HCT116 (cell line): ENCODE results near the gene STAM2. TPM values are rescaled to one million over a fixed set of nuclear protein-coding genes. Genes with fewer than 3 reads are reported as not detected.

Experiments
- ATAC-seq: fragments of 200-7000 bp; cut with Tn5 transposase; 2 replicates; pipeline ENCODE4 v1.9.1; 2020; ENCODE audit warnings: mild to moderate bottlenecking, moderate library complexity
- BruUV-seq: library from RNA; stranded (reverse); fragments of 400-500 nt; replicated peaks from 2 replicates; lab custom pipeline; 2021; lab: Mats Ljungman, UMichigan
- CTCF ChIA-PET: fragments of 300-600 bp; sonication (Branson Sonifier 250); formaldehyde crosslinking; loops from one replicate; lab custom pipeline; 2021; ENCODE audit warnings: antibody characterized with exemption; lab: Charles Lee
- POLR2A ChIA-PET: fragments of 300-600, 350-600 bp; sonication (Branson Sonifier 250); formaldehyde crosslinking; loops from one replicate; lab custom pipeline; 2021; ENCODE audit warnings: antibody characterized with exemption; lab: Charles Lee
- RAD21 ChIA-PET, 2 experiments: fragments of 300-600 bp; sonication (Branson Sonifier 250); formaldehyde crosslinking; loops; one replicate each; lab custom pipeline; 2023; ENCODE audit warnings: low total read pairs in 2 of 2; ENCODE audit not compliant: uncharacterized antibody in 2 of 2, unreplicated experiment in 2 of 2, low non-redundant PET in 1 of 2; lab: Charles Lee
- DNase-seq: peaks from one replicate; pipeline ENCODE4 v3.0.0-alpha.2; 2010; ENCODE audit warnings: low read depth, low spot score
- H2AFZ ChIP-seq: fragments of 200-600 bp; shearing (Covaris generic), sonication (generic); 2 replicates; pipeline ENCODE4 v1.6.1; 2017; ENCODE audit warnings: low read depth, mixed run types, mixed read lengths, antibody characterized with exemption, low read length; ENCODE audit not compliant: poor library complexity, severe bottlenecking
- H3K27ac ChIP-seq: 2 replicates; pipeline ENCODE4 v1.5.1; 2012; ENCODE audit warnings: low read depth, low read length
- H3K27me3 ChIP-seq: fragments of 200-600 bp; sonication (generic); 2 replicates; pipeline ENCODE4 v1.6.1; 2016; ENCODE audit warnings: mixed run types, low read length, mixed read lengths; ENCODE audit not compliant: insufficient read depth
- H3K36me3 ChIP-seq, 2 experiments: fragments of 200-500 bp in 1 of 2; fragments of 200-600 bp in 1 of 2; sonication (Bioruptor generic) in 1 of 2; sonication (generic) in 1 of 2; 2 replicates each; pipeline versions ENCODE4 v1.5.1 to v1.6.1; 2014 to 2016; ENCODE audit warnings: low read length in 2 of 2, inconsistent platforms in 1 of 2, mixed read lengths in 1 of 2, mixed run types in 1 of 2; ENCODE audit not compliant: insufficient read depth in 2 of 2, control insufficient read depth in 1 of 2
- H3K4me1 ChIP-seq, 2 experiments: fragments of 200-600 bp in 1 of 2; sonication (generic) in 1 of 2; 2 replicates each; pipeline versions ENCODE4 v1.5.1 to v1.6.1; 2012 to 2017; ENCODE audit warnings: low read length in 2 of 2, inconsistent platforms in 1 of 2, mild to moderate bottlenecking in 1 of 2, mixed read lengths in 1 of 2, mixed run types in 1 of 2, moderate library complexity in 1 of 2; ENCODE audit not compliant: insufficient read depth in 2 of 2, control insufficient read depth in 1 of 2
- H3K4me2 ChIP-seq: fragments of 200-600 bp; sonication (generic); 2 replicates; pipeline ENCODE4 v1.6.1; 2017; ENCODE audit warnings: mixed run types, low read length, mixed read lengths
- H3K4me3 ChIP-seq, 2 experiments: fragments of 200-600 bp in 1 of 2; sonication (generic) in 1 of 2; replicated peaks in 1 of 2; 2 replicates each; pipeline ENCODE4 v1.5.1; 2011 to 2016; ENCODE audit warnings: low read length in 2 of 2, control low read depth in 1 of 2, low read depth in 1 of 2, mild to moderate bottlenecking in 1 of 2, mixed read lengths in 1 of 2, mixed run types in 1 of 2
- H3K79me2 ChIP-seq: fragments of 200-600 bp; sonication (generic); 2 replicates; pipeline ENCODE4 v1.6.1; 2017; ENCODE audit warnings: mild to moderate bottlenecking, mixed run types, low read length, moderate library complexity, mixed read lengths; ENCODE audit not compliant: insufficient read depth
- H3K9ac ChIP-seq: fragments of 200-600 bp; sonication (generic); 2 replicates; pipeline ENCODE4 v1.6.1; 2016; ENCODE audit warnings: low read length, mixed read lengths
- H3K9me2 ChIP-seq: fragments of 200-600 bp; sonication (generic), shearing (Covaris generic); 2 replicates; pipeline ENCODE4 v1.6.1; 2017; ENCODE audit warnings: mixed run types, mild to moderate bottlenecking, moderate library complexity; ENCODE audit not compliant: insufficient read depth
- H3K9me3 ChIP-seq, 2 experiments: fragments of 200-500 bp in 1 of 2; fragments of 200-600 bp in 1 of 2; sonication (Bioruptor generic) in 1 of 2; sonication (generic) in 1 of 2; 2 replicates each; pipeline ENCODE4 v1.6.1; 2014 to 2017; ENCODE audit warnings: low read length in 2 of 2, mixed read lengths in 2 of 2, inconsistent platforms in 1 of 2, low read depth in 1 of 2, mild to moderate bottlenecking in 1 of 2, mixed run types in 1 of 2, moderate library complexity in 1 of 2; ENCODE audit not compliant: control insufficient read depth in 1 of 2, insufficient read depth in 1 of 2
- H4K20me1 ChIP-seq: fragments of 200-600 bp; sonication (generic), shearing (Covaris generic); 2 replicates; pipeline ENCODE4 v1.6.1; 2017; ENCODE audit warnings: mixed run types, mild to moderate bottlenecking, moderate library complexity; ENCODE audit not compliant: insufficient read depth
- CBX3 ChIP-seq: IDR thresholded peaks from 2 replicates; pipeline ENCODE4 v1.6.1; 2012; ENCODE audit warnings: low read depth
- CEBPB ChIP-seq: IDR thresholded peaks from 2 replicates; pipeline ENCODE4 v1.6.1; 2012; ENCODE audit warnings: low read depth
- EZH2 ChIP-seq: fragments of 200-600 bp; sonication (generic); IDR thresholded peaks from 2 replicates; pipeline ENCODE4 v1.6.1; 2017; ENCODE audit warnings: antibody characterized with exemption, mixed run types
- JUND ChIP-seq: IDR thresholded peaks from 2 replicates; pipeline ENCODE4 v1.6.1; 2012
- POLR2A ChIP-seq: IDR thresholded peaks from 2 replicates; pipeline ENCODE4 v1.7.0; 2011; ENCODE audit warnings: borderline replicate concordance; ENCODE audit not compliant: insufficient read depth, insufficient read length; ENCODE audit errors: extremely low read depth
- POLR2AphosphoS5 ChIP-seq: IDR thresholded peaks from 2 replicates; pipeline ENCODE4 v1.6.1; 2011; ENCODE audit warnings: mild to moderate bottlenecking, low read depth, low read length, moderate library complexity
- RAD21 ChIP-seq: IDR thresholded peaks from 2 replicates; pipeline ENCODE4 v1.6.1; 2012; ENCODE audit warnings: low read depth, mild to moderate bottlenecking
- SP1 ChIP-seq: IDR thresholded peaks from 2 replicates; pipeline ENCODE4 v1.6.1; 2012; ENCODE audit warnings: low read depth
- ZFX ChIP-seq: fragments of 450-650 bp; IDR thresholded peaks from 2 replicates; pipeline ENCODE4 v1.6.1; 2017
- ZNF274 ChIP-seq: fragments of 200-500 bp; sonication (Bioruptor generic); IDR thresholded peaks from 2 replicates; pipeline ENCODE4 v1.6.1; 2014; ENCODE audit warnings: mild to moderate bottlenecking, low read depth, low read length, inconsistent platforms
- intact Hi-C: fragments of 100-400 bp; cut with micrococcal nuclease; formaldehyde crosslinking; loops from 2 replicates; pipeline ENCODE4 v1.10.0; 2022
- total RNA-seq: library from RNA; stranded (reverse); gene quantifications from one replicate; pipeline ENCODE4 v1.2.1, GENCODE V29; 2021; ENCODE audit not compliant: unreplicated experiment
- TF ChIP-seq, protein P1 (sequence below): IDR thresholded peaks from 2 replicates; pipeline ENCODE4 v1.6.1; 2011; ENCODE audit warnings: mild to moderate bottlenecking, low read length, moderate library complexity; ENCODE audit not compliant: insufficient replicate concordance; ENCODE audit errors: extremely low read depth
- TF ChIP-seq, protein P2 (sequence below): IDR thresholded peaks from 2 replicates; pipeline ENCODE4 v1.6.1; 2012

STAM2 gene
- total RNA-seq, 1 experiment from 2014 or later = 19.2 TPM

DNA sequence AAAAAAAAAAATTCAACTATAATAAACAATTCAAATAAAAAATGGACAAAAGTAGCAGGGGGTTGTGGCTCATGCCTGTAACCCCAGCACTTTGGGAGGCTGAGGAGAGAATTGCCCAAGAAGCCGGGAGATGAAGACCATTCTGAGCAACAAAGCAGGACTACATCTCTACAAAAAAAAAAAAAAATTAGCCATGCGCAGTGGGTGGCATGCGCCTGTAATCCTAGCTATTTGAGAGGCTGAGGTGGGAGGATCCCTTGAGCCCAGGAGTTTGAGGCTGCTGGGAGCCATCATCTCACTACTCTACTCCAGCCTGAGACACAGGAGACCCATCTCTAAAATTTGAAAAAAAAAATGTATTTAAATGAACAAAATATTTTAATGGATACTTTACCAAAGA, 72.3 kb downstream of the STAM2 start:
- Histone ChIP-seq H3K36me3 (no peaks in the 10 kb centered on the region), H4K20me1 (no peaks in the 10 kb centered on the region), H3K9me3 (no peaks in the 10 kb centered on the region), H3K27me3 (no peaks in the 10 kb centered on the region), H2AFZ (no peak overlapping the region), H3K79me2 (no peaks in the 10 kb centered on the region), H3K4me2 (no peak overlapping the region), H3K27ac (no peak overlapping the region), H3K4me1 (peaks cover 0 to 6% of the 10 kb centered on the region in 2 experiments; a peak in 1 of 4 replicates), H3K4me3 (no peak overlapping the region), H3K9ac (no peak overlapping the region), H3K9me2 (no peaks in the 10 kb centered on the region)
- ChIA-PET RAD21 (no interaction called here), CTCF (no interaction called here), POLR2A (no interaction called here)
- TF ChIP-seq POLR2AphosphoS5 = no peak
- DNase-seq (no peak), ATAC-seq (no peak)
- intact Hi-C loops = no loop called here
- no TSS peak for BruUV-seq

DNA sequence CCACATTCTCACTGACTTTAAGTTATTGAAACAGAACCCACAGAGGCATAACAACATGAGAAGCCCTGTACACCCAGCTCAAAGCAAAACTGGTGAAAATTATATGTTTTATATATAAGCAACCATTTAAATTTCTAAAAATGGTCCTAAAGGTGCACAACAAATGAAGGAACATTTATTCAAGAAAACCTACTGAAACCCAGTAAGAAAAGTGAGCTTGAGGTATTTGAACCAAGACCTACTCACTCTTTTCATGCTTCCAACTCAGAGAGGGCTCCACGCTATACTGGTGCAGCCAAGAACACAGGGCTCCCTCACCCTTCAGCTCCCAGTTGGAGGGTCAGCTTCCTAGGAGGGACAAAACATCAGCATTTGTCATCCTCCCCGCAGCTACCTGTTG, 74.6 kb downstream of the STAM2 start:
- Histone ChIP-seq H3K79me2 (no peaks in the 10 kb centered on the region), H3K9me3 (no peaks in the 10 kb centered on the region), H3K27me3 (no peaks in the 10 kb centered on the region), H3K27ac (no peak overlapping the region), H4K20me1 (no peaks in the 10 kb centered on the region), H3K4me3 (no peak overlapping the region), H3K9me2 (no peaks in the 10 kb centered on the region), H3K36me3 (no peaks in the 10 kb centered on the region), H3K9ac (no peak overlapping the region), H2AFZ (no peak overlapping the region), H3K4me2 (no peak overlapping the region), H3K4me1 (peaks cover 0 to 21% of the 10 kb centered on the region in 2 experiments; a peak in 2 of 4 replicates)
- TF ChIP-seq JUND (no peak), ZFX (no peak), ZNF274 (no peak), CBX3 (no peak), POLR2AphosphoS5 (no peak), RAD21 (no peak), EZH2 (no peak), CEBPB (no peak), SP1 (no peak), POLR2A (no peak)
- TF ChIP-seq, protein P1, sequence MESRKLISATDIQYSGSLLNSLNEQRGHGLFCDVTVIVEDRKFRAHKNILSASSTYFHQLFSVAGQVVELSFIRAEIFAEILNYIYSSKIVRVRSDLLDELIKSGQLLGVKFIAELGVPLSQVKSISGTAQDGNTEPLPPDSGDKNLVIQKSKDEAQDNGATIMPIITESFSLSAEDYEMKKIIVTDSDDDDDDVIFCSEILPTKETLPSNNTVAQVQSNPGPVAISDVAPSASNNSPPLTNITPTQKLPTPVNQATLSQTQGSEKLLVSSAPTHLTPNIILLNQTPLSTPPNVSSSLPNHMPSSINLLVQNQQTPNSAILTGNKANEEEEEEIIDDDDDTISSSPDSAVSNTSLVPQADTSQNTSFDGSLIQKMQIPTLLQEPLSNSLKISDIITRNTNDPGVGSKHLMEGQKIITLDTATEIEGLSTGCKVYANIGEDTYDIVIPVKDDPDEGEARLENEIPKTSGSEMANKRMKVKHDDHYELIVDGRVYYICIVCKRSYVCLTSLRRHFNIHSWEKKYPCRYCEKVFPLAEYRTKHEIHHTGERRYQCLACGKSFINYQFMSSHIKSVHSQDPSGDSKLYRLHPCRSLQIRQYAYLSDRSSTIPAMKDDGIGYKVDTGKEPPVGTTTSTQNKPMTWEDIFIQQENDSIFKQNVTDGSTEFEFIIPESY = no peak
- TF ChIP-seq, protein P2, sequence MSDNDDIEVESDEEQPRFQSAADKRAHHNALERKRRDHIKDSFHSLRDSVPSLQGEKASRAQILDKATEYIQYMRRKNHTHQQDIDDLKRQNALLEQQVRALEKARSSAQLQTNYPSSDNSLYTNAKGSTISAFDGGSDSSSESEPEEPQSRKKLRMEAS = no peak
- BruUV-seq = no TSS peak
- DNase-seq (no peak), ATAC-seq (no peak)
- CTCF ChIA-PET = no interaction called here
- POLR2A ChIA-PET = no interaction called here
- RAD21 ChIA-PET = no interaction called here
- intact Hi-C loops = no loop called here
